ENCODE measurements around the gene ZNF326.
A peak's percentile ranks its signal among the peaks of the same experiment; 100 is the strongest.

ZNF326 gene

GRCh38 chr1:89994805-89995597, at the start of gene ZNF326:
Gene ZNF326 (plus strand): TSS chr1:89995110. CDS start chr1:89995258, 148 bp downstream.
- DNase-seq (ENCODE audit: low read depth in 2 of 2) = peak; percentile 83 to 90

- no peak for DNase-seq (ENCODE audit: low read depth in 2 of 2)
These were observed 48.9 kb upstream of the ZNF326 start for GRCh38 chr1:89945852-89946476.

GRCh38 chr1:89946532-89946931, 48.4 kb upstream of the ZNF326 start:
- DNase-seq (ENCODE audit: low read depth in 2 of 2) = no peak

GRCh38 chr1:89948722-89949345, 46.1 kb upstream of the ZNF326 start:
- DNase-seq (ENCODE audit: low read depth in 2 of 2) = no peak

GRCh38 chr1:89949991-89950624, 44.8 kb upstream of the ZNF326 start:
- DNase-seq (ENCODE audit: low read depth in 2 of 2) = no peak

GRCh38 chr1:89950703-89951102, 44.2 kb upstream of the ZNF326 start:
- no peak for DNase-seq (ENCODE audit: low read depth in 2 of 2)

- no peak for DNase-seq (ENCODE audit: low read depth in 2 of 2)
These were observed 42.9 kb upstream of the ZNF326 start for GRCh38 chr1:89951766-89952604.

GRCh38 chr1:89952605-89953130, 42.2 kb upstream of the ZNF326 start:
- no peak for DNase-seq (ENCODE audit: low read depth in 2 of 2)

GRCh38 chr1:89953131-89953626, 41.7 kb upstream of the ZNF326 start:
- no peak for DNase-seq (ENCODE audit: low read depth in 2 of 2)

- DNase-seq (ENCODE audit: low read depth in 2 of 2) = no peak
These were observed 41.0 kb upstream of the ZNF326 start for GRCh38 chr1:89953929-89954328.

- no peak for DNase-seq (ENCODE audit: low read depth in 2 of 2)
These were observed 40.5 kb upstream of the ZNF326 start for GRCh38 chr1:89954401-89954800.

- DNase-seq (ENCODE audit: low read depth in 2 of 2) = no peak
These were observed 39.4 kb upstream of the ZNF326 start for GRCh38 chr1:89955311-89956205.

- DNase-seq (ENCODE audit: low read depth in 2 of 2) = no peak
These were observed 37.8 kb upstream of the ZNF326 start for GRCh38 chr1:89957107-89957506.

GRCh38 chr1:89958851-89959654, 35.9 kb upstream of the ZNF326 start:
- no peak for DNase-seq (ENCODE audit: low read depth in 2 of 2)

- no peak for DNase-seq (ENCODE audit: low read depth in 2 of 2)
These were observed 35.2 kb upstream of the ZNF326 start for GRCh38 chr1:89959719-89960118.

GRCh38 chr1:89962024-89962741, 32.7 kb upstream of the ZNF326 start:
- DNase-seq (ENCODE audit: low read depth in 2 of 2) = no peak

- no peak for DNase-seq (ENCODE audit: low read depth in 2 of 2)
These were observed 32.2 kb upstream of the ZNF326 start for GRCh38 chr1:89962742-89963075.

- no peak for DNase-seq (ENCODE audit: low read depth in 2 of 2)
These were observed 29.6 kb upstream of the ZNF326 start for GRCh38 chr1:89965193-89965768.
